GM18502 (cell line): ENCODE data around the gene DNAJA3.

ENCODE experiments used
- ATAC-seq: cut with Tn5 transposase; IDR thresholded peaks from one replicate; pipeline ENCODE4 v1.9.1; 2021; ENCODE audit warnings: mild to moderate bottlenecking; ENCODE audit not compliant: unreplicated experiment, poor library complexity

The DNAJA3 gene

DNA sequence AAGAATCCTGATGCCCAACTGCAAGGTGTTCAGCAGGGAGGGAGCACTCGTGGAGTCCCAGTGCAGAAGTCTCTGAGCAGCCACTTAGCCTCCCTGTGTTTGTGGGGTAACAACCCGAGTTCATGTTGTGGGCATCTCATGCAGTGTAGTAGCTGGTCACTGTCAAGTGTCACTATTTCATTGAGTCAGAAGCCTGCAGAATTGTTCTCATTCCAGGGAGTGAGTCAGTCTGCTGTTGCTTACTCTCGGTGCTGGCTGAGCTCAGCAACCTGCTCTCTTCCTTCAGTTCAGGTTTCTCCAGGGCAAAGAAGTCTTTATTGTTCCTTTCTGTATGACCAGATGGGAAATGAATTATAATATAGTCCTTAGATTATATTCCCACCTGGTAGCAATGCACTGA is 74.6 kb downstream of the DNAJA3 start:
- ATAC-seq, result no peak

DNA sequence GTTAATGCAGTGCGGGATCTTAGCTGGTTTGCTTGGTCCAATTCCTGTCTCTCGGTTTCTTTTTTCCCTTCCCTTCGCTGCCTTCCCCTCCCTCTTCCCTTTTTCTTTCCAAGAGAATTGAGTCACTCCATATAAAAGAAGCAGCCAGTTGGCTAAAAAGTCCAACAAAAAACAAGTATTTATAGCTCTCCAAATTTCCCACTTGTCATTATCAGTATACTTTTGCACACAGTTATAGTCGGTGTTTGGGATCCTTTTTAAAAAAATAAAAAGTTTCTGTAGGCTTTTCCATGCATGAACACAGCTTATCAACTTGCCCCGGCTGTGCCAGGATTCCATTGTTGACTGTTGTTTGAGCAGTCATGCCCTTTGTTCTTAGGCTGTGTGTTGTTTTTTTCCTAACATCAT is 75.4 kb downstream of the DNAJA3 start:
- ATAC-seq, result no peak

DNA sequence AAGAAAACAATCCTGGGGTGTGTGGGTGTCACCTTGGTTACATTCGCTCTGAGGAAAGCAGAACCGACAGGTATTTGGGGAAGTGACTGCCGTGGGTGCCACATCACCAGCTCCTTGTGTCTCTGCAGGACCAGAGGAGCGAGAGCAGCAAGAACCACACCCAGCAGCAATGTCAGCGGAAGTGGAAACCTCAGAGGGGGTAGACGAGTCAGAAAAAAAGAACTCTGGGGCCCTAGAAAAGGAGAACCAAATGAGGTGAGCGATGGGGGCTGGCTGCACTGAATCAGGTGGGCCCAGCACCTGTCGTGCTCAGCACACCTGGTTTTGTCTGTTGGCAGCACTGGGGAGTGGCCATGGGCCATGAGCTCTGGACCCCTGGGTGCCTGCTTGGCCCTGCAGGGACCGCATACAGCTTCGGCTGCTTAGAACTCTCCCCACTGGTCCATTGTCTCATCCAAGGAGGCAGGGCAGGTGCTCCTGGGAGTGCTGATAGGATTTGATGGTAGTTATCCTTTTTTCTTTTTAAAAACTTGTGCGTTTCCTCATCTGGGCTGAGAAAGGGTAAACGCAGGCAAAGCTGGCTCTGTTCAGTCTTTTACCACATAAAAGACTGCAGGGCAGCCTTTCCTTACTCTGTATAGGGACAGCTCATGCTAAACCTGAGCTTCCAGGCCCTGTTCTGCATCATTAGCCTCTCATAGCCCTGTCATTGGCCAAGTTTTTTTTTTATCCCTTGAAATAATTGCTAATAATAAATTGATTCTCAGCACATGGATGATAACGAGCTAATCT is 79.9 kb downstream of the DNAJA3 start:
- ATAC-seq, result peak; percentile 84
